Fibroblast of skin of right biceps (primary cell): ENCODE measurements around the gene MBD2.
A peak's percentile ranks its signal among the peaks of the same experiment; 100 is the strongest.
"Not testable (repeated sequence)": the region's sequence is repeated elsewhere in the genome, so short reads cannot be mapped to it uniquely, and the experiment has no call there.

Experiments
- DNase-seq: peaks from one replicate; pipeline ENCODE4 v3.0.0-alpha.2; 2013

MBD2 gene

GRCh38 chr18:54235871-54236270, 11.4 kb upstream of the MBD2 start:
- no peak for DNase-seq

GRCh38 chr18:54233747-54234146, 9.3 kb upstream of the MBD2 start:
- DNase-seq, result no peak

GRCh38 chr18:54233228-54233625, 8.8 kb upstream of the MBD2 start:
- DNase-seq, result no peak

GRCh38 chr18:54232485-54233227, 8.2 kb upstream of the MBD2 start:
- DNase-seq, result no peak

GRCh38 chr18:54229421-54230059, 5.1 kb upstream of the MBD2 start:
- DNase-seq, result no peak

- no peak for DNase-seq
Measured at GRCh38 chr18:54228364-54228763, 3.9 kb upstream of the MBD2 start.

- peak; percentile 94 for DNase-seq
Measured at GRCh38 chr18:54223568-54224241, 764 bp downstream of the MBD2 start.

GRCh38 chr18:54222922-54223567, 1.4 kb downstream of the MBD2 start:
- no peak for DNase-seq

GRCh38 chr18:54220406-54220805, 4.1 kb downstream of the MBD2 start:
- DNase-seq, result no peak

- DNase-seq, result not testable (repeated sequence)
Measured at GRCh38 chr18:54218803-54219202, 5.7 kb downstream of the MBD2 start.

- no peak for DNase-seq
Measured at GRCh38 chr18:54218299-54218698, 6.2 kb downstream of the MBD2 start.

GRCh38 chr18:54217624-54218023, 6.8 kb downstream of the MBD2 start:
- no peak for DNase-seq

GRCh38 chr18:54215069-54215468, 9.4 kb downstream of the MBD2 start:
- peak; percentile 31 for DNase-seq

- DNase-seq, result no peak
Measured at GRCh38 chr18:54210463-54210862, 14.0 kb downstream of the MBD2 start.

- peak; percentile 49 for DNase-seq
Measured at GRCh38 chr18:54209471-54210180, 14.8 kb downstream of the MBD2 start.

GRCh38 chr18:54206447-54206846, 18.0 kb downstream of the MBD2 start:
- no peak for DNase-seq

GRCh38 chr18:54205959-54206358, 18.5 kb downstream of the MBD2 start:
- DNase-seq, result peak; percentile 21

- not testable (repeated sequence) for DNase-seq
Measured at GRCh38 chr18:54205448-54205847, 19.0 kb downstream of the MBD2 start.

GRCh38 chr18:54204883-54205282, 19.6 kb downstream of the MBD2 start:
- DNase-seq, result no peak

GRCh38 chr18:54203914-54204313, 20.6 kb downstream of the MBD2 start:
- DNase-seq, result no peak

- DNase-seq, result no peak
Measured at GRCh38 chr18:54202851-54203250, 21.6 kb downstream of the MBD2 start.

- DNase-seq, result no peak
Measured at GRCh38 chr18:54197747-54198411, 26.6 kb downstream of the MBD2 start.
